ENCODE measurements around the gene SPAG5. TPM values are rescaled to one million over a fixed set of nuclear protein-coding genes. Genes with fewer than 3 reads are reported as not detected.

Gene SPAG5
- total and polyA plus RNA-seq, 9 of the 15 experiments (the other 6 are each of a cell fraction or from before 2014, with no cell fraction given), result 94.4 to 286 (median 151) TPM

GRCh38 chr17:28644787-28645575 lies 46.2 kb upstream of the SPAG5 start, which contains the start of gene BLTP2 (continued):
- 0 out of 4 replicates have a peak, but pooled peaks of 1 of the 2 experiments have one; percentile 6 for TF ChIP-seq ZNF639 (CRISPR knock-in tag; conservative IDR thresholded peaks at IDR 0.05 in 1 of 2, IDR thresholded peaks at IDR 0.05 in 1 of 2)
- TF ChIP-seq ZNF282 (CRISPR knock-in tag; IDR thresholded peaks at IDR 0.05), result no peak
- TF ChIP-seq ZBTB49 (CRISPR knock-in tag; IDR thresholded peaks at IDR 0.05; ENCODE audit: borderline replicate concordance), result no peak
- no peak for TF ChIP-seq ETS2 (tag; IDR thresholded peaks at IDR 0.05; ENCODE audit: borderline replicate concordance, poor library complexity, severe bottlenecking)
- no peak for TF ChIP-seq ID3 (CRISPR knock-in tag; IDR thresholded peaks at IDR 0.05)
- no peak for TF ChIP-seq ID3 (tag; IDR thresholded peaks at IDR 0.05)
- TF ChIP-seq CC2D1A (IDR thresholded peaks at IDR 0.05), result no peak
- TF ChIP-seq DIDO1 (tag; IDR thresholded peaks at IDR 0.05; ENCODE audit: low read depth), result no peak
- no peak for TF ChIP-seq CUX1 (CRISPR knock-in tag; IDR thresholded peaks at IDR 0.05)
- peak; percentile 65; the same call in 1 of the 2 replicates for TF ChIP-seq HNRNPL (IDR thresholded peaks at IDR 0.05; ENCODE audit: low read depth, low read length)
- no peak for TF ChIP-seq TCF3 (CRISPR knock-in tag; IDR thresholded peaks at IDR 0.05)
- no peak for TF ChIP-seq TRIM28 (IDR thresholded peaks at IDR 0.05)
- TF ChIP-seq NFRKB (IDR thresholded peaks at IDR 0.05; ENCODE audit: low read depth), result 0 out of 2 replicates have a peak, but pooled peaks have one; percentile 24
- no peak for TF ChIP-seq ZNF584 (CRISPR knock-in tag; IDR thresholded peaks at IDR 0.05; ENCODE audit: low read depth)
- TF ChIP-seq ZNF280A (IDR thresholded peaks at IDR 0.05; ENCODE audit: low read depth, partially characterized antibody), result no peak

Data from K562 (cell line).